HG03354 (cell line): ENCODE data around the gene POLR1A.

Source experiments
- ATAC-seq: cut with Tn5 transposase; IDR thresholded peaks from one replicate; pipeline ENCODE4 v1.9.1; 2021; ENCODE audit warnings: mild to moderate bottlenecking; ENCODE audit not compliant: unreplicated experiment, poor library complexity, severe bottlenecking

The POLR1A gene

DNA sequence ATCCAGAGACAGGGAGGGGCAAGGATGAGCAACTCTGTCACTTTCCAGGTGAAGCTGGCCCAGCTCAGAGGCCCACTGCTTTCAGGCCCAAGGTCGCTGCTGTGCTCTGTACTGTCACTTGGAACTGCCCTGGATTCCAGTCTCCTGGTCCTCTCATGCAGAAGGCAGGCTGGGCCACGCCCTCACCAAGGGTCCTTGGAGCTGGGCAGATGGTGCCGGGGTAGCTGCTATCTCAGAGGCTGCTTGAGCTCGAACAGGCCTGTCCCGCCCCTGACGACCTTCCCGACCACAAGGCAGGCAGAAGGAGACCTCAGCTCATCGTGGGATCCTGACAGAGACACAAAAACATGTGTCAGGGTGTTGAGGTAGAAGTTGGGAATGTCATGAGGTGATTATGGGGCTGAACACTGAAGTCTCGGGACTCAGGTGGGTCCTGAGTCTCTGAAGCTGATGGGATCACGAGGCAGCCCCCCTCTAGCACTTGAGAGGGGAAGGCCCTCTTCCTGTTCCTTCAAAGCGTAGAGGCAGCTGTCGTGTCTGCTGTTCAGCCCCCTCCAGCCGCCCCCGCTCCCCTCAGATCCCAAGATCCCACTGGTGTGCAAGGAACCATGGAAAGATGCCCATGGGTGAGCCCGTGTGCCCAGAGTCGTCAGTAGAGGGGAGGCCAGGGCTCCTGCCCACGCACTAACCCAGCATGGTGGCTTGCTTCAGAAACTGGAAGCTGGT is 78.3 kb downstream of the POLR1A start:
- no peak for ATAC-seq

GRCh38 chr2:86026744-86027065 is 79.0 kb downstream of the POLR1A start:
- no peak for ATAC-seq

DNA sequence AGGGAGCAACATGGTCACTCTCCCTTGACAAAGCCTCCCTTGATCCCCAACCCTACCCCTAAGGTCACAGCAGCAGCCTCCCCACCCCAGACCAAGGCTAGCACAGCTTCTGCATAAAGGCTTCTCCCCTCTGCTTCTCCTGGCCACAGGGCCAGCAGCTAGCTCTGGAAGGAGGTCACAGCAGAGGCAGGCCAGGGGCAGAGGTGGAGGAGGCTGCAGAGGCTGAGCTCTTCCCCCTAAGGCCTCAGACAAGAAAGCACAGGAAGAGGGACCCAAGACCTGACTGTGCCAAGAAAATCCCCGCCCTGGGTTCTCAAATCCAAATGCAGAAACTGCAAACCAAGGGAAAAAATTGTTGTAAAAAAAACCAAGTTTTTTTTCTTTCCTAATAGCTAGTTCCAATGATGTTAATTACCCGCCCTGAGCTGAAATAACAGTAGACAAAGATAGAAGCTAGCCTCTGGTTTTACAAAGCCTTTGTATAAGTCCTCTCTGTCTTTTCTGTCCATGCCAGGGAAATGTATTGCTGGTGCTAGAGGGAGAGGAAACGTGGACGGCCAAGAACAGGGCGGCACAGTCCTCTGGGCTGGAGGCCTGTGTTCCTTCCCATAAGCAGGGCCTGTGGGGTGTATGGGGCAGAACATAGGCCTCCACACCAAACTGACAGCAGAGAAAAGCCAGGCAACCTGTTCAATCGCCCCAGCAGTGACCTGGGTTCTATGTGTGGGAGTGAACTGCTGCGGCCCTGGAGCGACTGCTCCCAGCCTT is 79.5 kb downstream of the POLR1A start:
- no peak for ATAC-seq

DNA sequence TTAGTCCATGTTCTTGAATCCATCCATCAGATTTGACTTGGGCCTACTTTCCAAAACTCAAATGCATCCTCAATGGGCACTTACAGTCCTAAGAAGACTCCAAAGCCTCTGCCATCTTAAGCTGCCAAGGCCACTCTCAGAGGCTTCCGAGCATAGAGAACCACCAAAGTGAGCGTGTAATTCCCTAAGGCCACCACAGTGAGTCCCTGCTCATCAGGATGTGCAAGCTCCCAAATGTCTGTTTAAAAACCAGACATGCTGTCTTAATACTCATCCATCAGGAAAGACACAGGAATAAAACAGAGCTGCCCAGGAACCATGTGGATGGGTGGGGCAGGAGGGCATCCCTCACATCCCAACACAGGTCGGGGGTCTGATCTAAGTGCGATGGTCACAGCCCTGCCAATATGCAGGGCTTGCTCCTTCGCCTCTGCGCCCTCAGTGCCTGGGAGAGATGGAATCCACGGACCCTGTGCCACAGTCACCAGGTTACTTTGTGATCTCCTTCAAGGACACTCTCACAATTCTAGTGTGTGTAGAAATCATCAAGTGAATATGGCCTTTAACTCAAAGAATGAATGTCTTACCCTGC is 80.4 kb downstream of the POLR1A start:
- ATAC-seq = no peak

DNA sequence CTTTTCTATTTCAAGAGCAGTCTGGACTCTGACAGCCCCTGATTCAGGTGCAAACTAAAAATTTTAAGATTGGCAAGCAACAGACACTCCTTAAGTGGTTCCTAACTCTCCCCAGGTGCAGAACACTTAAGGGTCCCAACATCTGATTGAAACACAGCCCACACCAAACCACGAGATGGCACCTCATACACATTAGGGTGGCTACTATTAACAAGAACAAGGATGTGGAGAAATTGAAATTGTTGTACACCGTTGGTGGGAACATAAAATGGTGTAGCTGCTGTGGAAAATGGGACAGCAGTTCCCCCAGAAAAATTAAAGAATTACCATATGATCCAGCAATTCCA is 82.3 kb downstream of the POLR1A start:
- ATAC-seq = no peak

DNA sequence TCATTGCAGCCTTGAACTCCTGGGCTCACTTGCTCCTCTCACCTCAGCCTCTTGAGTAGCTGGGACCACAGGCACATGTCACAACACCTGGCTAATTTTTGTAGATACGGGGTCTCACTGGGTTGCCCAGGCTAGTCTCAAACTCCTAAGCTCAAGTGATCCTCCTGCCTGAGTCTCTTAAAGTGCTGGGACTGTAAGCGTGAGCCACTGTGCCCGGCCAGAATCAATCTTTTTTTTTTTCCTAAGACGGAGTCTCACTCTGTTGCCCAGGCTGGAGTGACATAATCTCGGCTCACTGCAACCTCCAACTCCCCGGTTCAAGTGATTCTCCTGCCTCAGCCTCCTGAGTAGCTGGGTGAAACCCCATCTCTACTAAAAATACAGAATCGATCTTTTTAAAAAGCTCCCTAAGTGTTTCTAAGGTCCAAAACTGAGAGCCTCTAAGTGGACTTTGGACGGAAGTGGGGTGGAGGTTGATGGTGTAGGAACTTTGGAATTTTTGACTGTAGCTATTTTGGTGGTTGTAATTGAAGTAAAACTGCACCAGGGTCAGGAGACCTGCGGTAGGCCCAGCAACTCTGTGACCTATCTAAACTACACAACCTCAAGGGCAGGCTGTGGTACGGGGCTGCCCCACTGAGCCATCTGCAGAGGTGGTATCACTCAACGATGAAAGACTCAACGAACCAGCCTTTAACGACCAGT is 82.9 kb downstream of the POLR1A start:
- ATAC-seq = no peak

- no peak for ATAC-seq
Observed at GRCh38 chr2:86021396-86022378, 84.0 kb downstream of the POLR1A start.

- no peak for ATAC-seq
Observed at GRCh38 chr2:86020984-86021383, 84.7 kb downstream of the POLR1A start.

- no peak for ATAC-seq
Observed at GRCh38 chr2:86019121-86019520, 86.6 kb downstream of the POLR1A start.

- no peak for ATAC-seq
Observed at GRCh38 chr2:86017901-86018896, 87.5 kb downstream of the POLR1A start.

GRCh38 chr2:86016581-86016980 is 89.1 kb downstream of the POLR1A start:
- no peak for ATAC-seq

- no peak for ATAC-seq
Observed at GRCh38 chr2:86015699-86016098, 90.0 kb downstream of the POLR1A start.

- ATAC-seq = no peak
Observed at GRCh38 chr2:86015006-86015405, 90.7 kb downstream of the POLR1A start.

GRCh38 chr2:86014493-86014892 is 91.2 kb downstream of the POLR1A start:
- ATAC-seq = no peak

GRCh38 chr2:86012007-86012712 is 93.5 kb downstream of the POLR1A start:
- no peak for ATAC-seq

GRCh38 chr2:86011449-86011941 is 94.2 kb downstream of the POLR1A start:
- ATAC-seq = no peak

- ATAC-seq = no peak
Observed at GRCh38 chr2:86010083-86010482, 95.6 kb downstream of the POLR1A start.

DNA sequence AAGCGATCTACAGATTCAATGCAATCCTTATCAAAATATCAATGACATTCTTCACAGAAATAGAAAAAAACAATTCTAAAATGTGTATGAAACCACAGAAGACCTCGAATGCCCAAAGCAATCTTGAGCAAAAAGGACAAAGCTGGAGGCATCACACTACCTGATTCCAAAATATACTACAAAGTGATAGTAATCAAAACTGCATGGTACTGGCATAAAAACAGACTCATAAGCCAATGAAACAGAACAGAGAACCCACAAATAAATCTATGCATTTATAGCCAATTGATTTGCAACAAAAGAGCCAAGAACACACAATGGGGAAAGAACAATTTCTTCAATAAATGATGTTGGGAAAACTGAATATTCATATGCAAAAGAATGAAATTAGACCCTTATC is 99.2 kb downstream of the POLR1A start:
- no peak for ATAC-seq
